PC-9 (cell line): ENCODE data around the gene NR4A3. TPM values are rescaled to one million over a fixed set of nuclear protein-coding genes. Genes with fewer than 3 reads are reported as not detected.
"Not testable (repeated sequence)": the region's sequence is repeated elsewhere in the genome, so short reads cannot be mapped to it uniquely, and the experiment has no call there.

Experiments used
- BruUV-seq: library from RNA; stranded (reverse); fragments of 400-500 nt; replicated peaks from 2 replicates; lab custom pipeline; 2021; lab: Mats Ljungman, UMichigan
- CTCF ChIA-PET: fragments of 300-600 bp; sonication (Branson Sonifier 250); formaldehyde crosslinking; loops from one replicate; lab custom pipeline; 2022; ENCODE audit warnings: antibody characterized with exemption; lab: Charles Lee
- POLR2A ChIA-PET: fragments of 300-600 bp; sonication (Branson Sonifier 250); formaldehyde crosslinking; loops from one replicate; lab custom pipeline; 2022; ENCODE audit warnings: antibody characterized with exemption; ENCODE audit not compliant: unreplicated experiment; lab: Charles Lee
- DNase-seq, 2 experiments: peaks; one replicate each; pipeline versions ENCODE4 v3.0.0 to v3.0.0-alpha.2; 2015 to 2022; ENCODE audit warnings: mixed read lengths in 1 of 2
- H2AFZ ChIP-seq: fragments of 200-600 bp; sonication (generic); 2 replicates; pipeline ENCODE4 v1.8.1; 2017; ENCODE audit warnings: antibody characterized with exemption
- H3F3A ChIP-seq: fragments of 200-600 bp; sonication (generic); 2 replicates; pipeline ENCODE4 v1.8.1; 2017; ENCODE audit warnings: antibody characterized with exemption, mild to moderate bottlenecking, low read depth; ENCODE audit not compliant: insufficient read depth
- H3K27ac ChIP-seq: fragments of 200-600 bp; sonication (generic); 2 replicates; pipeline ENCODE4 v1.6.1; 2016; ENCODE audit warnings: mixed run types
- H3K27me3 ChIP-seq: fragments of 200-600 bp; sonication (generic); 2 replicates; pipeline ENCODE4 v1.6.1; 2016; ENCODE audit warnings: low read depth, mixed run types; ENCODE audit not compliant: insufficient read depth
- H3K36me3 ChIP-seq: fragments of 200-600 bp; sonication (generic); 2 replicates; pipeline ENCODE4 v1.6.1; 2016; ENCODE audit warnings: low read depth, mixed run types
- H3K4me1 ChIP-seq: fragments of 200-600 bp; sonication (generic); replicated peaks from 2 replicates; pipeline ENCODE4 v1.6.1; 2016; ENCODE audit warnings: mixed run types; ENCODE audit not compliant: insufficient read depth
- H3K4me2 ChIP-seq: fragments of 200-600 bp; sonication (generic); 2 replicates; pipeline ENCODE4 v1.6.1; 2017; ENCODE audit warnings: mixed run types
- H3K4me3 ChIP-seq: fragments of 200-600 bp; sonication (generic); 2 replicates; pipeline ENCODE4 v1.6.1; 2016; ENCODE audit warnings: mixed run types
- H3K79me2 ChIP-seq: fragments of 200-600 bp; sonication (generic); 2 replicates; pipeline ENCODE4 v1.6.1; 2017; ENCODE audit warnings: low read depth, mixed run types
- H3K9me2 ChIP-seq: fragments of 200-600 bp; sonication (generic); 2 replicates; pipeline ENCODE4 v1.8.1; 2017; ENCODE audit warnings: mild to moderate bottlenecking; ENCODE audit not compliant: insufficient read depth
- H3K9me3 ChIP-seq: fragments of 200-600 bp; sonication (generic); 2 replicates; pipeline ENCODE4 v1.8.1; 2016; ENCODE audit warnings: low read depth; ENCODE audit not compliant: insufficient read depth
- H4K20me1 ChIP-seq: fragments of 200-600 bp; sonication (generic); 2 replicates; pipeline ENCODE4 v1.8.1; 2017; ENCODE audit not compliant: insufficient read depth
- EZH2 ChIP-seq: fragments of 200-600 bp; sonication (generic); IDR thresholded peaks from 2 replicates; pipeline ENCODE4 v1.8.0; 2017; ENCODE audit warnings: antibody characterized with exemption, low read depth
- intact Hi-C: fragments of 100-400 bp; cut with micrococcal nuclease; formaldehyde crosslinking; loops from one replicate; pipeline ENCODE4 v1.10.0; 2022; ENCODE audit not compliant: unreplicated experiment
- total RNA-seq: library from RNA; stranded (reverse); gene quantifications from 2 replicates; pipeline ENCODE4 v1.2.3, GENCODE V29; 2021
- TF ChIP-seq, protein P1 (sequence below): fragments of 200-600 bp; sonication (generic); conservative IDR thresholded peaks from 2 replicates; pipeline ENCODE4 v1.6.1; 2017; ENCODE audit warnings: mixed run types, antibody characterized with exemption, mild to moderate bottlenecking, moderate library complexity

Gene NR4A3
- total RNA-seq, 1 experiment from 2014 or later = not detected

DNA sequence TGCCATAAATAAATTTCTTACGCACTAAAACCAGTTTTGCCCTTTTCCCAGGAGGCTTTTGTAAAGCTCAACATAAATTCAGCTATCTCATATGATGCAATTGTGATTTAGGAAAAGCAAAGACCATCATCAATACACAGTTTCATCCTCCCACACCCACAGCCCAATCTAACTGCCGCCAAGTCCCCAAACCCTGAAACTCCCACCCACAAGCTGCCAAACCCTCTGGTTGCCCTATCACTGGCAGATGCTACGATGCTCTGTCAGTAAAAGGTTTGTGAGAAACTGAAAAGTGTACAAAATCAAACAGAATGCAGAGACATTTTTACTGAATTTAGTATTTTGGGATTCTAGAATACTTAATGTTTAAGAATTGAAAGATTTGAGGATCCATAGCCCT, 42.8 kb upstream of the NR4A3 start:
- BruUV-seq = no TSS peak
- peaks cover 7% of the 10 kb centered on the region for H3K4me1 ChIP-seq
- H3F3A ChIP-seq = no peaks in the 10 kb centered on the region; the same call in 1 of the 2 replicates
- H3K27me3 ChIP-seq = no peaks in the 10 kb centered on the region
- no peak overlapping the region for H3K4me3 ChIP-seq
- H3K9me2 ChIP-seq = peaks cover 7% of the 10 kb centered on the region; the same call in 1 of the 2 replicates
- H2AFZ ChIP-seq = no peak overlapping the region
- ChIA-PET CTCF (no interaction called here), POLR2A (no interaction called here)
- H3K4me2 ChIP-seq = no peak overlapping the region
- no peaks in the 10 kb centered on the region for H3K9me3 ChIP-seq
- H4K20me1 ChIP-seq = no peaks in the 10 kb centered on the region
- TF ChIP-seq, protein P1, sequence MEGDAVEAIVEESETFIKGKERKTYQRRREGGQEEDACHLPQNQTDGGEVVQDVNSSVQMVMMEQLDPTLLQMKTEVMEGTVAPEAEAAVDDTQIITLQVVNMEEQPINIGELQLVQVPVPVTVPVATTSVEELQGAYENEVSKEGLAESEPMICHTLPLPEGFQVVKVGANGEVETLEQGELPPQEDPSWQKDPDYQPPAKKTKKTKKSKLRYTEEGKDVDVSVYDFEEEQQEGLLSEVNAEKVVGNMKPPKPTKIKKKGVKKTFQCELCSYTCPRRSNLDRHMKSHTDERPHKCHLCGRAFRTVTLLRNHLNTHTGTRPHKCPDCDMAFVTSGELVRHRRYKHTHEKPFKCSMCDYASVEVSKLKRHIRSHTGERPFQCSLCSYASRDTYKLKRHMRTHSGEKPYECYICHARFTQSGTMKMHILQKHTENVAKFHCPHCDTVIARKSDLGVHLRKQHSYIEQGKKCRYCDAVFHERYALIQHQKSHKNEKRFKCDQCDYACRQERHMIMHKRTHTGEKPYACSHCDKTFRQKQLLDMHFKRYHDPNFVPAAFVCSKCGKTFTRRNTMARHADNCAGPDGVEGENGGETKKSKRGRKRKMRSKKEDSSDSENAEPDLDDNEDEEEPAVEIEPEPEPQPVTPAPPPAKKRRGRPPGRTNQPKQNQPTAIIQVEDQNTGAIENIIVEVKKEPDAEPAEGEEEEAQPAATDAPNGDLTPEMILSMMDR = no peak
- no peak for TF ChIP-seq EZH2
- DNase-seq = no peak
- no peaks in the 10 kb centered on the region for H3K79me2 ChIP-seq
- H3K36me3 ChIP-seq = no peaks in the 10 kb centered on the region
- no peak overlapping the region for H3K27ac ChIP-seq
- intact Hi-C loops = no loop called here

DNA sequence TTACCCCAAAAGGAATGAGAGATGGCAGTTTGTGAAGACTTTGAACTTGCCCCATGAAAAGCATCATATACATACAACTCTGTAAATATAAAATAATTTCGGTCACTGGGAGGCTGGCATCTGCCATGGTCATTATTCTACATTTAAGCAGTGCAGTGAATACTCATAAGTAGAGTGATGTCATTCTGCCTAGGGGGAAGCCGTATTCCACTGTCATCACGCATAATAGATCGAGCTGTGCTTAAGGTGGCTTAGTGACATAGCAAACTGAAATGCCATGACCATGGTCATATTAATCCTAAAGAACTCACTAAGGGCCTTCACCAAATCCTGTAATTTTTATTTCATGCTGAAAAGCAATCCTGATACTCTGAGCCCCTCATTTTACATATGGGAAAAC, 42.4 kb upstream of the NR4A3 start:
- DNase-seq = no peak
- Histone ChIP-seq H2AFZ (no peak overlapping the region), H3F3A (no peaks in the 10 kb centered on the region; the same call in 1 of the 2 replicates), H3K27ac (no peak overlapping the region), H3K4me3 (no peak overlapping the region), H3K9me2 (peaks cover 7% of the 10 kb centered on the region; the same call in 1 of the 2 replicates), H3K36me3 (no peaks in the 10 kb centered on the region), H3K9me3 (no peaks in the 10 kb centered on the region), H3K4me1 (peaks cover 7% of the 10 kb centered on the region), H3K79me2 (no peaks in the 10 kb centered on the region), H3K4me2 (no peak overlapping the region), H3K27me3 (no peaks in the 10 kb centered on the region), H4K20me1 (no peaks in the 10 kb centered on the region)
- ChIA-PET POLR2A (no interaction called here), CTCF (no interaction called here)
- no TSS peak for BruUV-seq
- intact Hi-C loops = no loop called here
- no peak for TF ChIP-seq EZH2
- TF ChIP-seq, protein P1 = no peak

DNA sequence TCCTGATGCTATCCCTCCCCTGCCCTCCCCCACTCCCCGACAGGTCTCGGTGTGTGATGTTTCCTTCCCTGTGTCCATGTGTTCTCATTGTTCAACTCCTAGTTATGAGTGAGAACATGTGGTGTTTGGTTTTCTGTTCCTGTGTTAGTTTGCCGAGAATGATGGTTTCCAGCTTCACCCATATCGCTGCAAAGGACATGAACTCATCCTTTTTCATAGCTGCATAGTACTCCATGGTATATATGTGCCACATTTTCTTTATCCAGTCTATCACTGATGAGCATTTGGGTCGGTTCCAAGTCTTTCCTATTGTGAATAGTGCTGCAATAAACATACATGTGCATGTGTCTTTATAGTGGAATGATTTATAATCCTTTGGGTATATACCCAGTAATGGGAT, 39.3 kb upstream of the NR4A3 start:
- H3K27me3 ChIP-seq, H3K9me2 ChIP-seq, DNase-seq, H4K20me1 ChIP-seq, H3K36me3 ChIP-seq, H3K79me2 ChIP-seq, H3K4me3 ChIP-seq, H3K4me2 ChIP-seq, H3F3A ChIP-seq, H3K27ac ChIP-seq, CTCF ChIA-PET, intact Hi-C loops, BruUV-seq, H2AFZ ChIP-seq, H3K9me3 ChIP-seq, POLR2A ChIA-PET, H3K4me1 ChIP-seq: not testable (repeated sequence)
